ENCODE data around the gene PLPPR2.
A peak's percentile ranks its signal among the peaks of the same experiment; 100 is the strongest.
"Not testable (repeated sequence)": the region's sequence is repeated elsewhere in the genome, so short reads cannot be mapped to it uniquely, and the experiment has no call there.

Gene PLPPR2

GRCh38 chr19:11404588-11405222 is 49.5 kb downstream of the PLPPR2 start:
- TF ChIP-seq, protein P1, sequence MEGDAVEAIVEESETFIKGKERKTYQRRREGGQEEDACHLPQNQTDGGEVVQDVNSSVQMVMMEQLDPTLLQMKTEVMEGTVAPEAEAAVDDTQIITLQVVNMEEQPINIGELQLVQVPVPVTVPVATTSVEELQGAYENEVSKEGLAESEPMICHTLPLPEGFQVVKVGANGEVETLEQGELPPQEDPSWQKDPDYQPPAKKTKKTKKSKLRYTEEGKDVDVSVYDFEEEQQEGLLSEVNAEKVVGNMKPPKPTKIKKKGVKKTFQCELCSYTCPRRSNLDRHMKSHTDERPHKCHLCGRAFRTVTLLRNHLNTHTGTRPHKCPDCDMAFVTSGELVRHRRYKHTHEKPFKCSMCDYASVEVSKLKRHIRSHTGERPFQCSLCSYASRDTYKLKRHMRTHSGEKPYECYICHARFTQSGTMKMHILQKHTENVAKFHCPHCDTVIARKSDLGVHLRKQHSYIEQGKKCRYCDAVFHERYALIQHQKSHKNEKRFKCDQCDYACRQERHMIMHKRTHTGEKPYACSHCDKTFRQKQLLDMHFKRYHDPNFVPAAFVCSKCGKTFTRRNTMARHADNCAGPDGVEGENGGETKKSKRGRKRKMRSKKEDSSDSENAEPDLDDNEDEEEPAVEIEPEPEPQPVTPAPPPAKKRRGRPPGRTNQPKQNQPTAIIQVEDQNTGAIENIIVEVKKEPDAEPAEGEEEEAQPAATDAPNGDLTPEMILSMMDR (IDR thresholded peaks at IDR 0.05; ENCODE audit: insufficient read depth, low read depth, low read length, missing control alignments) = no peak
- no peak for DNase-seq (ENCODE audit: low read depth)
- H3K4me3 ChIP-seq (ENCODE audit: low read length) = no peak overlapping the region

DNA sequence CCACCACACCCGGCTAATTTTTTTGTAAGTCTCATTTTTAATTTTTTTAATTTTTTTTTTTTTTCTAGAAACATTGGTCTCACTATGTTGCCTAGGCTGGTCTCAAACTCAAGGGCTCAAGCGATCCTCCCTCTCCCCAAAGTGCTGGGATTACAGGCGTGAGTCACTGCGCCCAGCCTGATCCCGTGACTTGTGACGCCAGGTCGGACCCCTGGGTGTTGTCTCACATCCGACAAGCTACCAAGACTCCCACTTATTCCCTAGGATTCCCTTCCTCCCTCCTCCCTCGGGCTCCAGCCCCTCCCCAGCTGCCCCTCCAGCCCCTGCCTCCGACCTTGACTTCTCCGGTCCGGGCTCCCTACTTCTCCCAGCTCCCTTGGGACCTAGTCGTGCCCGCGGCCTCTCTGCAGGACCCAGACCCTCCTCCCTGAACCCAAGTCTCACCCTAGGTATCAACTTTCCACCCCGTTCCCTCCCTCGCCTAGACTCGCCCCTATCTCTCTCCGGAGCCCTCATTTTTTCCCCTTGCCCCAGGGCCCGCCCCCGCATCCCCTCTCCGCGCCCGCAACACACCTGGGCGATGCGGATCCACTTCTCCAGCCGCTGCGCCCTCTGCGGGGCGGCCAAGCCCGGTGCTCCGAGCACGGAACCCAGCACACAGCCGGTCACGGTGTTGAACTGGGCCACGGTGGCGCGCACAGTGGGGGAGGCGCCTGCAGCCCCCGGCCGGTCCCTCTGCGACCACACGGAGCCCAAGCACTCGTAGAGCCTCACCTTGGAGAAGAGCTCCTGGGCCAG is 50.8 kb downstream of the PLPPR2 start:
- TF ChIP-seq, protein P1 (IDR thresholded peaks at IDR 0.05; ENCODE audit: insufficient read depth, low read depth, low read length, missing control alignments) = peak; percentile 24
- no peak for DNase-seq (ENCODE audit: low read depth)
- no peak overlapping the region for H3K4me3 ChIP-seq (ENCODE audit: low read length)

DNA sequence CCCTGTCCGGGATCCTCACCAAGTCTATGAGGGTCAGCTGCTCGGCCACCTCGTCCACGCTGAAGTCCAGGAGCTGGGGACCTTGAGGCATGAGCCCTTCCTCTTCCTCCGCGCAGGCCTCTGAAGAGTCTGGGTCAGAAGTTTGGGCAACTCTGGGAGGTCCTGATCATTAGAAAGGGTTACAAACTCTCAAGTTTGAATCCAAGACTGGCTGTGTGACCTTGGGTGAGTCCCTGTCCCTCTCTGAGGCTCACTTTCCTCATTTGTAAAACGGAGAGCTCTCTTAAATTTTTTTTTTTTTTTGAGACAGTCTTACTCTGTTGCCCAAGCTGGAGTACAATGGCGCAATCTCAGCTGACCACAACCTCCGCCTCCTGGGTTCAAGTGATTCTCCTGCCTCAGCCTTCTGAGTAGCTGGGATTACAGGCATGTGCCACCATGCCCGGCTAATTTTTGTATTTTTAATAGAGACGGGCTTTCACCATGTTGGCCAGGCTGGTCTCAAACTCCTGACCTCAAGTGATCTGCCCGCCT is 51.5 kb downstream of the PLPPR2 start:
- not testable (repeated sequence) for DNase-seq (ENCODE audit: low read depth); H3K4me3 ChIP-seq (ENCODE audit: low read length)

- DNase-seq (ENCODE audit: low read depth) = no peak
- TF ChIP-seq, protein P1 (IDR thresholded peaks at IDR 0.05; ENCODE audit: insufficient read depth, low read depth, low read length, missing control alignments) = no peak
Measured at GRCh38 chr19:11408591-11408990, 53.4 kb downstream of the PLPPR2 start.

DNA sequence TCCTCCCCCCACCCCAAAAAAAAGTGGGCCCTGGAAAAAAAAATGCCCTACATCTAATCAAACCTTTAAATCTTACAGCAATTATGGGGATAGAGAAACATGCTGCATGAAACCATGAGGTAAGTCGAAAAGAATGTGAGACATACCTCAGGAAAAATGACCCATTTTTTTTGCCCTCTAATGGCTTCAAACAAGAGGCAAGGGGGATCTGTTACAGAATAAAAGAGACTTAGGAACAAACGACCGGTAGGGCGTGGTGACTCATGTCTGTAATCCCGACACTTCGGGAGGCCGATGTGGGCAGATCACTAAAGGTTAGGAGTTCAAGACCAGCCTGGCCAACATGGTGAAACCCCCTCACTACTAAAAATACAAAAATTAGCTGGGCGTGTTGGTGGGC is 55.5 kb downstream of the PLPPR2 start:
- peak; percentile 25 for DNase-seq (ENCODE audit: low read depth)
- no peak overlapping the region for H3K4me3 ChIP-seq (ENCODE audit: low read length)
- TF ChIP-seq, protein P1 (IDR thresholded peaks at IDR 0.05; ENCODE audit: insufficient read depth, low read depth, low read length, missing control alignments) = no peak

More at GRCh38 chr19:11408591-11408990, 53.4 kb downstream of the PLPPR2 start:
- H3K4me3 ChIP-seq (ENCODE audit: low read length) = no peak overlapping the region

DNA sequence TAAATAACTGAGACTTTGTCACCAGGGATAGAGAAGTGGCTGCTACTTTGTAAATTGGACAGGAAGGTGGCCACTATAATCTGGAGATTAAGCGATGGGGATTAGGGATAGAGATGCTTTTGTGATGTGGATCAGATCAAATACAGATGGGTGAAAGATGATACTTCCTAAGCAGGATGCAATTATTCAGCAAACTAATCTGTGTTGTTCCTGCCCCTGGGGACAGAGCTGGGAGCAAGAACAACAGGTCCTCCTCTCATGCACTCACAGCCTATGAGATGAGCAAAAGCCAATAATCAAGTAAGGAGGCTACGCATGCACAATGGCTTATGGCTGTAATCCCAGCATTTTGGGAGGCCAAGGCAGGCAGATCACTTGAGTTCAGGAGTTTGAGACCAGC is 59.3 kb downstream of the PLPPR2 start:
- TF ChIP-seq, protein P1 (IDR thresholded peaks at IDR 0.05; ENCODE audit: insufficient read depth, low read depth, low read length, missing control alignments) = no peak
- H3K4me3 ChIP-seq (ENCODE audit: low read length) = no peak overlapping the region
- no peak for DNase-seq (ENCODE audit: low read depth)

All from epithelial cell of esophagus (primary cell).